ENCODE results near the gene STUM. TPM values are rescaled to one million over a fixed set of nuclear protein-coding genes. Genes with fewer than 3 reads are reported as not detected.

Gene STUM
- total and polyA plus RNA-seq, 10 of the 15 experiments (the other 5 are each of a cell fraction or from before 2014, with no cell fraction given): under 0.01 to 0.15 (median 0.09) TPM; not detected in 5

DNA sequence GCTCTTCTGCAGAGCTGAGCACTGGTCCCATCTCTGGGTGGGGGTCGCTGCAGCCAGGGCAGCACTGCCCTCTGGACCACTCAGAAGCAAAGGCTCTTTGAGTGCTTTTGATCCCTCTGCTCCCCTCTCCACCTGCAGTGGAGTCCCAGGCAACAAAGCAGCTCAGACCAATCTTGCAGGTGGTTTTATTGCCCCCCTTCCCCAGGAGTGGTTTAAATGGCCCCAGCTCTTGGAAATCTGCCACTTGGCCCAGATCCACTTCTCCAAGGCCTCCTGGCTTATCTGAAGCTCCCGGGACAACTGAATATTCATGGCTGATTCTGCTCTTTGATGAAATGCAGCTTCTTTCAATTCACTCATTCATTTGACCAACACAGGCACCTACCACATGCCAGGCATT is 2.7 kb downstream of the STUM start:
- H3K27me3 ChIP-seq (replicated peaks in 1 of 2; ENCODE audit: control insufficient read depth in 2 of 2, insufficient read depth in 2 of 2, low read length in 1 of 2): peaks cover 12% of the 10 kb centered on the region in 2 experiments; a peak in 3 of 4 replicates
- ATAC-seq (no peak), FAIRE-seq (no peak), DNase-seq (ENCODE audit: low read depth, low spot score) (no peak)
- H4K20me1 ChIP-seq (ENCODE audit: control insufficient read depth, insufficient read depth): no peaks in the 10 kb centered on the region
- no peak overlapping the region for H3K9ac ChIP-seq (ENCODE audit: control insufficient read depth, insufficient read depth, low read length)
- no peaks in the 10 kb centered on the region for H3K79me2 ChIP-seq (ENCODE audit: control insufficient read depth, insufficient read depth, low read length)
- H3K36me3 ChIP-seq (ENCODE audit: control insufficient read depth in 2 of 2, insufficient read depth in 2 of 2, low read length in 1 of 2): no peaks in the 10 kb centered on the region
- TF ChIP-seq SIX5 (IDR thresholded peaks at IDR 0.05; ENCODE audit: low read depth, low read length, severe bottlenecking): no peak
- no peak for TF ChIP-seq STAT1 (conservative IDR thresholded peaks at IDR 0.05)
- no peak for TF ChIP-seq BCL11A (IDR thresholded peaks at IDR 0.05; ENCODE audit: low read depth, low read length)
- TF ChIP-seq SREBF2 (IDR thresholded peaks at IDR 0.05; ENCODE audit: low read length): no peak
- no peak for TF ChIP-seq LARP7 (IDR thresholded peaks at IDR 0.05)
- TF ChIP-seq SRF (IDR thresholded peaks at IDR 0.05; ENCODE audit: low read depth in 2 of 2, low read length in 2 of 2): no peak
- TF ChIP-seq ZBTB40 (IDR thresholded peaks at IDR 0.05; ENCODE audit: borderline replicate concordance): no peak
- no peak for TF ChIP-seq ZSCAN29 (IDR thresholded peaks at IDR 0.05)
- no peak for TF ChIP-seq GABPA (IDR thresholded peaks at IDR 0.05; ENCODE audit: low read depth)
- no peak for TF ChIP-seq SP1 (IDR thresholded peaks at IDR 0.05; ENCODE audit: low read depth, low read length)
- SMC1A ChIA-PET (ENCODE audit: uncharacterized antibody, unreplicated experiment): interaction anchor here (1.6 kb wide), 1 partner anchor 16 kb away, joined by 3 read pairs; no protein-coding TSS in a partner anchor
- intact Hi-C loops (cut with micrococcal nuclease; ENCODE audit: unreplicated experiment) (no loop called here), in situ Hi-C loops (cut with MboI) (no loop called here)
- no peak overlapping the region for H3K27ac ChIP-seq (ENCODE audit: control insufficient read depth, insufficient read depth)
- POLR2A ChIA-PET: interaction anchor here (0.6 kb wide), 1 partner anchor 115 kb away, joined by 3 read pairs; no protein-coding TSS in a partner anchor
- 25% methylated on average over 2 of the region's 2 CpGs for WGBS (ENCODE audit: insufficient coverage, insufficient replicate concordance, low lambda C conversion rate, missing lambda C conversion rate)
- H3K4me2 ChIP-seq (ENCODE audit: control insufficient read depth, insufficient read depth): no peak overlapping the region
- H3K9me3 ChIP-seq (replicated peaks; ENCODE audit: control insufficient read depth, insufficient read depth, low read length): no peaks in the 10 kb centered on the region
- no peak overlapping the region for H2AFZ ChIP-seq (ENCODE audit: control insufficient read depth, low read depth, low read length)
- BruUV-seq (replicated peaks): no TSS peak
- RAD21 ChIA-PET (ENCODE audit: unreplicated experiment): interaction anchor here (1.3 kb wide), 1 partner anchor 25 kb away, joined by 3 read pairs; no protein-coding TSS in a partner anchor
- H3K4me1 ChIP-seq (ENCODE audit: control insufficient read depth, insufficient read depth, low read length): peaks cover 9% of the 10 kb centered on the region
- CTCF ChIA-PET: interaction anchor here (1.2 to 1.6 kb wide), 3 partner anchors 57 to 277 kb away, joined by 3 to 8 read pairs (median 4); no protein-coding TSS in a partner anchor
- H3K4me3 ChIP-seq: no peak overlapping the region
